Esophagus squamous epithelium (tissue), 5 donors: Measurements from ENCODE around the gene PSG6. TPM values are rescaled to one million over a fixed set of nuclear protein-coding genes. Genes with fewer than 3 reads are reported as not detected.
"Not testable (repeated sequence)": the region's sequence is repeated elsewhere in the genome, so short reads cannot be mapped to it uniquely, and the experiment has no call there.

ENCODE experiments used
- DNase-seq: peaks from one replicate; lab custom pipeline; 2025; lab: John Stamatoyannopoulos, UW
- H3K27ac ChIP-seq, 4 donors: fragments of 200-600 bp; sonication (generic); one replicate each; pipeline ENCODE4 v1.5.1; 2016 to 2019; ENCODE audit warnings: mild to moderate bottlenecking in 1 of 4
- H3K27me3 ChIP-seq, 4 donors: fragments of 200-600 bp; sonication (generic); 1 replicate in 3 of 4; 2 replicates in 1 of 4; pipeline versions ENCODE4 v1.5.1 to v1.6.0; 2017 to 2021; ENCODE audit warnings: antibody characterized with exemption in 1 of 4
- H3K36me3 ChIP-seq, 3 donors: fragments of 200-600 bp; sonication (generic); one replicate each; pipeline ENCODE4 v1.5.1; 2016 to 2019
- H3K4me1 ChIP-seq, 3 donors: fragments of 200-600 bp; sonication (generic); one replicate each; pipeline ENCODE4 v1.5.1; 2017 to 2019
- H3K4me3 ChIP-seq, 4 donors: fragments of 200-600 bp; sonication (generic); 1 replicate in 3 of 4; 2 replicates in 1 of 4; pipeline ENCODE4 v1.5.1; 2016 to 2019; ENCODE audit warnings: mild to moderate bottlenecking in 2 of 4, moderate library complexity in 1 of 4
- H3K9me3 ChIP-seq, 3 donors: fragments of 200-600 bp; sonication (generic); one replicate each; pipeline ENCODE4 v1.5.1; 2016 to 2019
- CTCF ChIP-seq, 6 experiments: fragments of 450-650 bp in 4 of 6; fragments of 200-600 bp in 2 of 6; sonication (generic) in 2 of 6; IDR thresholded peaks; one replicate each; pipeline ENCODE4 v1.5.1; 2016 to 2019; ENCODE audit warnings: antibody characterized with exemption in 6 of 6, mild to moderate bottlenecking in 4 of 6, moderate library complexity in 4 of 6
- POLR2A ChIP-seq, 4 donors: fragments of 450-650 bp; IDR thresholded peaks; one replicate each; pipeline ENCODE4 v1.6.1; 2017; ENCODE audit warnings: antibody characterized with exemption in 4 of 4, mild to moderate bottlenecking in 4 of 4, moderate library complexity in 3 of 4
- WGBS, 2 donors: methylation state at CpG; one replicate each; pipeline ENCODE4 v1.1.5; 2018; 5-methylcytosine and 5-hydroxymethylcytosine counted together
- intact Hi-C: fragments of 100-400 bp; cut with DNase I; formaldehyde crosslinking; loops from one replicate; pipeline ENCODE4 v1.15.0; 2022
- total RNA-seq, 4 donors: library from RNA; depleted of rRNA; stranded (reverse); fragments of >200 nt; gene quantifications; one replicate each; pipeline ENCODE4 v1.1.0, GENCODE V29; 2016
- donor health status: DM: yes; HTN: yes; CAD: no.

PSG6 gene
- total RNA-seq, 4 donors from 2014 or later: not detected

DNA sequence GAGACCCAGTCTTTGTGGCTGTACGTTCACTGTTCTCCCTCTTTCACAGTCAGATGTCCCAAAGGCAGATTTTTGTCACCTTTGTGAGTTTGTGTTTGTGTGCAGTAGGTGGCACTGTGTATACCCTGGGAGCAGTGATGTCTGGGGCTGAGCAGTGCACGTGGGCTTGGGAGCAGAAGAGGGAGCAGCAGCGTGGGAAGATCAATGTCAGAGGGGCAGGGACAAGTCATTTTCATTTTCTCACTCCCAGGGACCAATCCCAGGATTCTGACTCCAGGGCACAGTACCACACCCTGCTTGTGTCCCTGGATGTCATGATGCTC, 2.0 kb upstream of the PSG6 start:
- DNase-seq: no peak
- intact Hi-C loops: no loop called here
- no peaks in the 10 kb centered on the region for H3K36me3 ChIP-seq
- TF ChIP-seq POLR2A (IDR thresholded peaks at IDR 0.05): no peak
- no peak for TF ChIP-seq CTCF (IDR thresholded peaks at IDR 0.05)
- H3K4me1 ChIP-seq: no peaks in the 10 kb centered on the region
- H3K4me3 ChIP-seq: no peak overlapping the region
- 14 to 20% methylated on average over 3 of the region's 3 CpGs for WGBS, 2 donors
- H3K27me3 ChIP-seq: no peaks in the 10 kb centered on the region
- H3K27ac ChIP-seq: no peak overlapping the region
- H3K9me3 ChIP-seq: no peaks in the 10 kb centered on the region

- intact Hi-C loops, H3K9me3 ChIP-seq, H3K27me3 ChIP-seq, H3K4me3 ChIP-seq, DNase-seq, H3K36me3 ChIP-seq, H3K4me1 ChIP-seq, H3K27ac ChIP-seq: not testable (repeated sequence)
- TF ChIP-seq CTCF (IDR thresholded peaks at IDR 0.05): peak in 2 of 6 experiments; percentile 20 to 75
- WGBS, 2 donors: 63 to 65% methylated on average over 16 to 17 of the region's 26 CpGs
Measured at GRCh38 chr19:42919070-42919756, 1.5 kb upstream of the PSG6 start.

GRCh38 chr19:42918377-42919069, 829 bp upstream of the PSG6 start:
- intact Hi-C loops, DNase-seq, H3K36me3 ChIP-seq: not testable (repeated sequence)

GRCh38 chr19:42916931-42917330, 763 bp downstream of the PSG6 start:
- H3K4me3 ChIP-seq, H3K9me3 ChIP-seq, DNase-seq, intact Hi-C loops, H3K36me3 ChIP-seq, H3K27ac ChIP-seq, H3K4me1 ChIP-seq, H3K27me3 ChIP-seq: not testable (repeated sequence)
- WGBS, 2 donors: 71 to 93% methylated on average over 1 of the region's 1 CpG

More at GRCh38 chr19:42918377-42919069, 829 bp upstream of the PSG6 start:
- H3K27ac ChIP-seq, H3K4me1 ChIP-seq, H3K4me3 ChIP-seq, H3K9me3 ChIP-seq, H3K27me3 ChIP-seq: not testable (repeated sequence)
- WGBS, 2 donors: 80 to 90% methylated on average over 2 to 8 of the region's 15 CpGs

- H3K4me1 ChIP-seq, H3K4me3 ChIP-seq, intact Hi-C loops, H3K27ac ChIP-seq, DNase-seq, H3K27me3 ChIP-seq, H3K9me3 ChIP-seq, H3K36me3 ChIP-seq: not testable (repeated sequence)
- WGBS, 2 donors: 80 to 84% methylated on average over 5 of the region's 5 CpGs
Measured at GRCh38 chr19:42913516-42913915, 4.2 kb downstream of the PSG6 start.

- intact Hi-C loops, DNase-seq, H3K27me3 ChIP-seq: not testable (repeated sequence)
Measured at GRCh38 chr19:42912941-42913340, 4.8 kb downstream of the PSG6 start.

GRCh38 chr19:42911731-42912130, 6.0 kb downstream of the PSG6 start:
- WGBS, 2 donors: 73 to 81% methylated on average over 5 of the region's 5 CpGs

More at GRCh38 chr19:42912941-42913340, 4.8 kb downstream of the PSG6 start:
- 84 to 90% methylated on average over 4 of the region's 4 CpGs for WGBS, 2 donors
- H3K36me3 ChIP-seq, H3K4me3 ChIP-seq, H3K27ac ChIP-seq, H3K9me3 ChIP-seq, H3K4me1 ChIP-seq: not testable (repeated sequence)

DNA sequence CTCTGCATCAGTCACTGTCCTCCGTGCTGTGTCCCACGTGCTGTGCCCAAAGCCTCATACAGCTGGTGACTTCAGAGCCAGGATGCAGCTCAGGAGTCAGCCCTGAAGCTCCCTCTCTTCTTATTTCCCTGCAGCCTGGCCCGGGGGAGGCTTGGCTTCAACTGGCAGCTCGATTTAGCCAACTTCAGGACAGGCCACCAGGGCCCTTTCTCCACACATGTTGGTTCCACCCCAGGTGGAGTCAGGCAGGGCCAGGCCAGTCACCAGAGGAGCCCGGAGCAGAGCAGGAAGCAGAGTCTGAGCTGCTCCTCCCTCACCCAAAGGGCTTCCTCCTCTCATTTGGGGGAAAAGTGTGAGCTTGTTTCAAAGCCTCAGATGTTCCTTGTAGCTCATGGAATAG, 11.5 kb downstream of the PSG6 start:
- H3K4me3 ChIP-seq, H3K9me3 ChIP-seq, H3K27me3 ChIP-seq, H3K4me1 ChIP-seq, intact Hi-C loops, H3K27ac ChIP-seq, H3K36me3 ChIP-seq, DNase-seq: not testable (repeated sequence)
- 65 to 67% methylated on average over 4 to 5 of the region's 5 CpGs for WGBS, 2 donors

More at GRCh38 chr19:42911731-42912130, 6.0 kb downstream of the PSG6 start:
- H3K4me3 ChIP-seq, H3K4me1 ChIP-seq, H3K36me3 ChIP-seq, intact Hi-C loops, DNase-seq, H3K9me3 ChIP-seq, H3K27me3 ChIP-seq, H3K27ac ChIP-seq: not testable (repeated sequence)

- H3K9me3 ChIP-seq, H3K27me3 ChIP-seq, H3K4me1 ChIP-seq, DNase-seq, H3K27ac ChIP-seq, H3K36me3 ChIP-seq, H3K4me3 ChIP-seq, intact Hi-C loops: not testable (repeated sequence)
- 81 to 84% methylated on average over 4 of the region's 4 CpGs for WGBS, 2 donors
Measured at GRCh38 chr19:42900561-42900960, 17.1 kb downstream of the PSG6 start.

DNA sequence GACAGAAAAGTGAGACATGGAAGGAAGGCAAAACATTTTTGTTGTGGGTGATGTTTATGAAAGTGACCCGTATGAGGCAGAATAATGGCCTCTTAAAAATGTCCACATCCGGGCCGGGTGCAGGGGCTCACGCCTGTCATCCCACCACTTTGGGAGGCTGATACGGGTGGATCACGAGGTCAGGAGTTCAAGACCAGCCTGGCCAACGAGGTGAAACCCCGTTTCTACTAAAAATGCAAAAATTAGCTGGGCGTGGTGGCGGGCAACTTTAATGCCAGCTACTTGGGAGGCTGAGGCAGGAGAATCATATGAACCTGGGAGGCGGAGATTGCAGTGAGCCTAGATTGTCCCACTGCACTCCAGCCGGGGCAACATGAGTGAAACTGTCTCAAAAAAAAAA, 18.0 kb downstream of the PSG6 start:
- H3K9me3 ChIP-seq, H3K27me3 ChIP-seq, H3K4me1 ChIP-seq, DNase-seq, H3K36me3 ChIP-seq, H3K27ac ChIP-seq, H3K4me3 ChIP-seq, intact Hi-C loops: not testable (repeated sequence)
- WGBS, 2 donors: 80 to 86% methylated on average over 12 of the region's 12 CpGs

GRCh38 chr19:42899110-42899509, 18.6 kb downstream of the PSG6 start:
- DNase-seq, H3K36me3 ChIP-seq, H3K27me3 ChIP-seq, H3K4me1 ChIP-seq, intact Hi-C loops, H3K27ac ChIP-seq, H3K9me3 ChIP-seq, H3K4me3 ChIP-seq: not testable (repeated sequence)
- 55 to 78% methylated on average over 1 of the region's 1 CpG for WGBS, 2 donors
